SKM-1 treated with dmso at 0.1 percent for 144 hours (cell line): ENCODE measurements around the gene LIN28A.
"Not testable (repeated sequence)": the region's sequence is repeated elsewhere in the genome, so short reads cannot be mapped to it uniquely, and the experiment has no call there.

Source experiments
- DNase-seq: peaks from one replicate; lab custom pipeline; 2025; ENCODE audit not compliant: unreplicated experiment; lab: John Stamatoyannopoulos, UW

LIN28A gene

GRCh38 chr1:26410706-26411623 is at the start of gene LIN28A:
Gene LIN28A, plus strand, starts transcription at chr1:26410817. Its CDS starts 75 bp downstream, at chr1:26410892.
- DNase-seq, result no peak

- DNase-seq, result no peak
These were observed 49.0 kb upstream of the LIN28A start for GRCh38 chr1:26361605-26362122.

- no peak for DNase-seq
These were observed 48.3 kb upstream of the LIN28A start for GRCh38 chr1:26362331-26362730.

GRCh38 chr1:26363549-26364448 is 46.8 kb upstream of the LIN28A start:
- DNase-seq, result peak; percentile 81

- no peak for DNase-seq
These were observed 45.7 kb upstream of the LIN28A start for GRCh38 chr1:26364956-26365355.

GRCh38 chr1:26367441-26367840 is 43.2 kb upstream of the LIN28A start:
- DNase-seq, result no peak

GRCh38 chr1:26368006-26368405 is 42.6 kb upstream of the LIN28A start:
- no peak for DNase-seq

GRCh38 chr1:26368486-26368885 is 42.1 kb upstream of the LIN28A start:
- DNase-seq, result no peak

GRCh38 chr1:26370591-26371382 is 39.8 kb upstream of the LIN28A start:
- DNase-seq, result no peak

- DNase-seq, result no peak
These were observed 38.6 kb upstream of the LIN28A start for GRCh38 chr1:26372039-26372438.

GRCh38 chr1:26372611-26373010 is 38.0 kb upstream of the LIN28A start, which contains the start of gene ZNF683:
Gene ZNF683, minus strand, starts transcription at chr1:26372750. Its CDS starts 4,179 bp downstream, at chr1:26368571.
- DNase-seq, result not testable (repeated sequence)

GRCh38 chr1:26373281-26373680 is 37.3 kb upstream of the LIN28A start:
- no peak for DNase-seq

- DNase-seq, result no peak
These were observed 36.8 kb upstream of the LIN28A start for GRCh38 chr1:26373789-26374188.

GRCh38 chr1:26374361-26374760 is 36.3 kb upstream of the LIN28A start:
- not testable (repeated sequence) for DNase-seq

GRCh38 chr1:26375081-26375480 is 35.5 kb upstream of the LIN28A start:
- DNase-seq, result no peak

- DNase-seq, result no peak
These were observed 34.6 kb upstream of the LIN28A start for GRCh38 chr1:26376050-26376449.

- peak; percentile 71 for DNase-seq
These were observed 32.3 kb upstream of the LIN28A start for GRCh38 chr1:26378088-26378878.

GRCh38 chr1:26378879-26379251 is 31.8 kb upstream of the LIN28A start:
- DNase-seq, result no peak

- no peak for DNase-seq
These were observed 26.5 kb upstream of the LIN28A start for GRCh38 chr1:26384076-26384475.

GRCh38 chr1:26385063-26385462 is 25.6 kb upstream of the LIN28A start:
- not testable (repeated sequence) for DNase-seq
